Epithelial cell of proximal tubule (primary cell): ENCODE data around the gene RERE. TPM values are rescaled to one million over a fixed set of nuclear protein-coding genes. Genes with fewer than 3 reads are reported as not detected.

ENCODE experiments used
- DNase-seq: peaks from one replicate; pipeline ENCODE4 v3.0.0-alpha.2; 2011; ENCODE audit warnings: low read depth
- H3K4me3 ChIP-seq: 2 replicates; pipeline ENCODE4 v1.5.1; 2011; ENCODE audit warnings: low read depth, mild to moderate bottlenecking, low read length
- CTCF ChIP-seq: conservative IDR thresholded peaks from 2 replicates; pipeline ENCODE4 v1.5.1; 2012; ENCODE audit warnings: low read depth, mild to moderate bottlenecking, low read length
- total RNA-seq: library from RNA; depleted of rRNA; stranded (reverse); fragments of >200 nt; gene quantifications from 2 replicates; pipeline ENCODE4 v1.2.3, GENCODE V29; 2015

The RERE gene
- total RNA-seq, 1 donor from 2014 or later = 18.0 TPM

GRCh38 chr1:8643542-8644536 lies 173.6 kb downstream of the RERE start:
- TF ChIP-seq CTCF = no peak
- no peak for DNase-seq
- no peak overlapping the region for H3K4me3 ChIP-seq

GRCh38 chr1:8642114-8642513 lies 175.3 kb downstream of the RERE start:
- no peak for TF ChIP-seq CTCF
- no peak overlapping the region for H3K4me3 ChIP-seq
- no peak for DNase-seq

DNA sequence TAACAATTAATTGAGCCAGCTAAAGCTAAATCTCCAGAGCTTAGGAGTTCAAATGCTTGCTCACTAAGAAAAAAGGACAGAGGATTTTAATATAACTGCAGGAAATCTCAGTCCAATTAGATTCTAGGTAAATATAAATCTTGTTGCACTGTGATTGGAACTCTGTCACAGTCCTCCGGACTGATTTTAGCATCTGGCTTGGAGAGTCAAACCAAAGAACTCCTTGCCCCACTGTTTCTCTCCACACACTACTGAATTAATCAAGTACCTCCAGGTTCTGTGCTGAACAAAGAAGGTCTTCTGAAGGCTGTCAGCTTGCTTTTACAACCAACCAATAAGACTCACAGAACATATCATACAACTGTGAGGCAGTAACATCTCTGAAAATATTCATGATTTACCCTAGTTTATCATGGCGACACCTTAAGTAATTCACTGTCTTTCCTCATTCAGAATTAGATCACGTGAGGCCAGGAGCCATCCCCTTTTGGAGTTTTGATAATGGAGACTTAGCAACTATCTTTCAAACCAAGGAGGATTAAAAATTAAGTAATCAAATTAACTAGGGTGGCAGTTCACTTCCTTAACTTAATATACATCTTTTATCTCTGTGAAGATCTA lies 176.0 kb downstream of the RERE start:
- TF ChIP-seq CTCF = no peak
- no peak overlapping the region for H3K4me3 ChIP-seq
- DNase-seq = no peak

- H3K4me3 ChIP-seq = no peak overlapping the region
- TF ChIP-seq CTCF = no peak
- DNase-seq = no peak
Observed at GRCh38 chr1:8640950-8641349, 176.5 kb downstream of the RERE start.

DNA sequence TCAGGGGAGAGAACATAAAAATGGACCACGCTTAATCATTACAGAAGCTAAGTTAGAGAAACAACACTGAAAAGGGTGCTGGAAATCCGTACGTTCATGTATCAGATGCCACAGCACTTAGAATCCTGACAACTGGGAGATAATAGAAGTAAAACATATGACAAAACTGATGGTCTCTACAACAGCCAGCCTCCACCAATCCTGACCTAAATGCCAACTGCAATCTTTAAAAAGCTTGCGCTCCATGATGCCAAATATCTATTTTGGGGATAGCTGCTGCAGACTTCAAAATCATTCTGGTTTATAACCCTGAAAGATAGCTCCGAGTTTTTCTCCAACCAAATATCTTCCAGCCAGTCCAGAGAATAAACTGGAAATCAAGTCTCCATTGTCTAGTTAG lies 178.3 kb downstream of the RERE start:
- no peak for DNase-seq
- TF ChIP-seq CTCF = no peak
- no peak overlapping the region for H3K4me3 ChIP-seq

DNA sequence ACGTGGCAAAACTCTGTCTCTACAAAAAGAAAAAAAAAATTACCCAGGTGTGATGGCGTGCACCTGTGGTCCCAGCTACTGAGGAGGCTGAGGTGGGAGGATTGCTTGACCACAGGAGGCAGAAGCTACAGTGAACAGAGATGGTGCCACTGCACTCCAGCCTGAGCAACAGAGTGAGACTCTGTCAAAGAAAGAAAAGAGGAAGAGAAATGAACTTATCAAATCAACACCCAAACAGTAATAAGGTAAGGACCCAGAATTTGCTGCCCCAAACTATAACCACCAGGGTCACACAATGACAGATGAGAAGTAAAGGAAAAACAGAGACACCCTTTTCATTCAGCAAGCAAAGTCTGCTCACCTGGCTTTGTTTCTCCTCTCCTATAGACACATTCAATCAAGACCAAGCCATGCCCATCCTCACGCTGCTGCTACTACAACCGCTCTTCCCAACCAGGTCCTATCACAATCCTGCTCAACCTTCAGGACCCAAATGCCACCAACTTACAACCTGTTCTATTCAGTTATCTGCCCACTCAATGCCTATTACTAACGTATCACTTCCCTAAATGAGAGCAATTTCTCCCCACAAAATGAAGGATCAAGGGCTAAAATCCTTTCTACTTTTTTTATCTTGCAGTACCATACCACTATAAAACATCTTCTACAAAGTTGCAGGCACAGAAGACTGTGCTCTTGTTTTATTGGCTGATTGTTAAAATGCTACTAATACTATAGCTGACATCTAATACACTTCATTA lies 183.5 kb downstream of the RERE start:
- no peak for TF ChIP-seq CTCF
- no peak overlapping the region for H3K4me3 ChIP-seq
- DNase-seq = no peak
